ENCODE measurements around the gene SYS1. TPM values are rescaled to one million over a fixed set of nuclear protein-coding genes. Genes with fewer than 3 reads are reported as not detected.

SYS1 gene
- total RNA-seq, 1 experiment from 2014 or later: 29.1 TPM

GRCh38 chr20:45329497-45330319, 33.2 kb upstream of the SYS1 start:
- Histone ChIP-seq H3K36me3 (ENCODE audit: control insufficient read depth, insufficient read depth, low read length) (peaks cover 20% of the 10 kb centered on the region), H3K27me3 (ENCODE audit: control insufficient read depth, insufficient read depth, low read length) (no peaks in the 10 kb centered on the region), H3K27ac (ENCODE audit: low read length) (no peak overlapping the region), H3K9me3 (ENCODE audit: control insufficient read depth, insufficient read depth, low read depth, low read length) (no peaks in the 10 kb centered on the region), H3K4me3 (ENCODE audit: low read depth in 2 of 2, low read length in 2 of 2) (no peak overlapping the region), H3K4me1 (ENCODE audit: control insufficient read depth, insufficient read depth, low read length) (no peaks in the 10 kb centered on the region)
- DNase-seq (ENCODE audit: low read depth, low spot score) (no peak), ATAC-seq (no peak)
- ChIA-PET CTCF (no interaction called here), POLR2A (no interaction called here)
- intact Hi-C loops (cut with micrococcal nuclease; ENCODE audit: unreplicated experiment): loop anchor here (10.0 kb wide), 1 partner anchor 445 kb away; no protein-coding TSS in a partner anchor
- no TSS peak for BruUV-seq (replicated peaks)
- in situ Hi-C loops (cut with HindIII; ENCODE audit: low pct_unique_long_range_greater_than_20kb, low sequenced_read_pairs): no loop called here
- TF ChIP-seq SIN3A (IDR thresholded peaks at IDR 0.05; ENCODE audit: borderline replicate concordance, insufficient read depth, low read depth, low read length) (no peak), TCF7L2 (IDR thresholded peaks at IDR 0.05; ENCODE audit: low read depth, low read length) (no peak), POLR2AphosphoS5 (IDR thresholded peaks at IDR 0.05; ENCODE audit: low read depth, low read length) (no peak), REST (IDR thresholded peaks at IDR 0.05; ENCODE audit: insufficient read depth in 1 of 2, low read depth in 2 of 2, low read length in 1 of 2) (no peak), CTCF (IDR thresholded peaks at IDR 0.05) (no peak)

GRCh38 chr20:45330476-45330875, 32.5 kb upstream of the SYS1 start:
- intact Hi-C loops (cut with micrococcal nuclease; ENCODE audit: unreplicated experiment): no loop called here
- TF ChIP-seq SIN3A (IDR thresholded peaks at IDR 0.05; ENCODE audit: borderline replicate concordance, insufficient read depth, low read depth, low read length): no peak
- TF ChIP-seq POLR2AphosphoS5 (IDR thresholded peaks at IDR 0.05; ENCODE audit: low read depth, low read length): no peak
- no peak for TF ChIP-seq TCF7L2 (IDR thresholded peaks at IDR 0.05; ENCODE audit: low read depth, low read length)
- no peak for TF ChIP-seq REST (IDR thresholded peaks at IDR 0.05; ENCODE audit: insufficient read depth in 1 of 2, low read depth in 2 of 2, low read length in 1 of 2)
- no peak for TF ChIP-seq CTCF (IDR thresholded peaks at IDR 0.05)
- no TSS peak for BruUV-seq (replicated peaks)
- H3K4me1 ChIP-seq (ENCODE audit: control insufficient read depth, insufficient read depth, low read length): peaks cover 2% of the 10 kb centered on the region
- POLR2A ChIA-PET: no interaction called here
- CTCF ChIA-PET: no interaction called here
- H3K4me3 ChIP-seq (ENCODE audit: low read depth in 2 of 2, low read length in 2 of 2): no peak overlapping the region
- H3K36me3 ChIP-seq (ENCODE audit: control insufficient read depth, insufficient read depth, low read length): peaks cover 20% of the 10 kb centered on the region
- no peaks in the 10 kb centered on the region for H3K9me3 ChIP-seq (ENCODE audit: control insufficient read depth, insufficient read depth, low read depth, low read length)
- DNase-seq (ENCODE audit: low read depth, low spot score) (no peak), ATAC-seq (no peak)
- in situ Hi-C loops (cut with HindIII; ENCODE audit: low pct_unique_long_range_greater_than_20kb, low sequenced_read_pairs): no loop called here
- no peaks in the 10 kb centered on the region for H3K27me3 ChIP-seq (ENCODE audit: control insufficient read depth, insufficient read depth, low read length)
- H3K27ac ChIP-seq (ENCODE audit: low read length): no peak overlapping the region
